Lung (tissue), 12 donors: ENCODE measurements around the gene MANEAL. TPM values are rescaled to one million over a fixed set of nuclear protein-coding genes. Genes with fewer than 3 reads are reported as not detected.

Source experiments
- ATAC-seq: fragments of 200-7000 bp; cut with Tn5 transposase; one replicate; pipeline ENCODE4 v1.9.1; 2020; ENCODE audit warnings: moderate number of reproducible peaks; ENCODE audit not compliant: insufficient read depth, low FRiP score
- DNase-seq, 3 donors: peaks; one replicate each; pipeline ENCODE4 v3.0.0-alpha.2; 2013 to 2017
- H3K27ac ChIP-seq, 2 donors: one replicate each; pipeline ENCODE4 v1.5.1; 2013; ENCODE audit warnings: mild to moderate bottlenecking in 2 of 2, moderate library complexity in 2 of 2, control low read depth in 1 of 2, inconsistent platforms in 1 of 2, low read depth in 1 of 2, low read length in 1 of 2
- H3K27me3 ChIP-seq, 3 donors: one replicate each; pipeline ENCODE4 v1.5.1; 2013; ENCODE audit warnings: low read length in 2 of 3; ENCODE audit not compliant: control insufficient read depth in 3 of 3, insufficient read depth in 3 of 3
- H3K36me3 ChIP-seq, 4 donors: one replicate each; pipeline ENCODE4 v1.5.1; 2013; ENCODE audit warnings: low read length in 4 of 4, mild to moderate bottlenecking in 1 of 4, moderate library complexity in 1 of 4; ENCODE audit not compliant: control insufficient read depth in 4 of 4, insufficient read depth in 4 of 4
- H3K4me1 ChIP-seq, 5 donors: one replicate each; pipeline ENCODE4 v1.5.1; 2013; ENCODE audit warnings: low read length in 5 of 5, mild to moderate bottlenecking in 2 of 5, moderate library complexity in 1 of 5; ENCODE audit not compliant: control insufficient read depth in 5 of 5, insufficient read depth in 5 of 5
- H3K4me3 ChIP-seq: one replicate; pipeline ENCODE4 v1.5.1; 2013; ENCODE audit warnings: mild to moderate bottlenecking, control low read depth, moderate library complexity
- H3K9ac ChIP-seq, 2 donors: one replicate each; pipeline ENCODE4 v1.5.1; 2013; ENCODE audit warnings: low read length in 2 of 2, control low read depth in 1 of 2; ENCODE audit not compliant: insufficient read depth in 1 of 2
- H3K9me3 ChIP-seq, 4 donors: one replicate each; pipeline ENCODE4 v1.5.1; 2013; ENCODE audit warnings: low read length in 3 of 4, mild to moderate bottlenecking in 1 of 4, moderate library complexity in 1 of 4; ENCODE audit not compliant: control insufficient read depth in 4 of 4, insufficient read depth in 3 of 4
- WGBS, 2 donors: extraction: QIAGEN DNeasy Blood & Tissue Kit; methylation state at CpG; one replicate each; pipeline ENCODE4 v1.1.7; 2013; 5-methylcytosine and 5-hydroxymethylcytosine counted together
- polyA plus RNA-seq, 2 donors: library from polyadenylated mRNA; stranded (reverse); fragments of 200-250 nt; gene quantifications; one replicate each; pipeline ENCODE4 v1.2.1, GENCODE V29; 2013
- total RNA-seq, 2 donors: library from RNA; depleted of rRNA in 1 of 2; stranded (reverse); fragments of >200 nt in 1 of 2; gene quantifications; one replicate each; pipeline ENCODE4 v1.2.1, GENCODE V29; 2014 to 2021
- TF ChIP-seq, protein P1 (sequence below): IDR thresholded peaks from 2 replicates; pipeline ENCODE4 v1.5.1; 2012; ENCODE audit warnings: mild to moderate bottlenecking; ENCODE audit errors: control extremely low read depth, extremely low read depth
- donor health status: control.
- donor health status: control.
- donor health status: Bipolar disorder and iron deficiency.
- donor health status: healthy.
- donor health status: DM: yes; HTN: yes; CAD: no.

MANEAL gene
- total and polyA plus RNA-seq, 4 donors, result 2.3 to 8.1 (median 3.4) TPM

DNA sequence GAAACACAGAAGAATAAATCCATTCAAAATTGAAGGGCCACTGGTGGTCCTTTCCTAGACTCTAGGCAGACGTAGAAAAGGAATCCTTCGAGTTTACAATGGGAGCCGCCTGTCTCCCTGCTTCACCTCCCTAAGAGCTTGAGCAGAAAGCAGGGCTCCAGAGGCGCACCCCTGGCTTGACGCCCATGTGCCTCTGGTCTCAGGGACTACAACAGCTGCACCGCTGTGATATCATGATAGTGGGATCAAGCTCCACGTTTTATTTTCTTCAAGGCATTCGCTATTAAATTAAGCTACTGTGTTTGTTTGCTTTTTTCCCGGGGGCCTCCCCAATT is 13.5 kb downstream of the MANEAL start:
- Histone ChIP-seq H3K9me3 (no peaks in the 10 kb centered on the region), H3K27ac (peak overlapping the region; percentile 85 to 94), H3K36me3 (peaks cover 20 to 30% (median 26%) of the 10 kb centered on the region in 4 donors), H3K4me1 (peaks cover 0 to 18% (median 7%) of the 10 kb centered on the region in 5 donors), H3K9ac (peak overlapping the region; percentile 50 to 72), H3K27me3 (no peaks in the 10 kb centered on the region), H3K4me3 (peak overlapping the region; percentile 82)
- no peak for DNase-seq
- 11 to 18% methylated on average over 9 of the region's 9 CpGs for WGBS, 2 donors
- no peak for ATAC-seq
- TF ChIP-seq, protein P1, sequence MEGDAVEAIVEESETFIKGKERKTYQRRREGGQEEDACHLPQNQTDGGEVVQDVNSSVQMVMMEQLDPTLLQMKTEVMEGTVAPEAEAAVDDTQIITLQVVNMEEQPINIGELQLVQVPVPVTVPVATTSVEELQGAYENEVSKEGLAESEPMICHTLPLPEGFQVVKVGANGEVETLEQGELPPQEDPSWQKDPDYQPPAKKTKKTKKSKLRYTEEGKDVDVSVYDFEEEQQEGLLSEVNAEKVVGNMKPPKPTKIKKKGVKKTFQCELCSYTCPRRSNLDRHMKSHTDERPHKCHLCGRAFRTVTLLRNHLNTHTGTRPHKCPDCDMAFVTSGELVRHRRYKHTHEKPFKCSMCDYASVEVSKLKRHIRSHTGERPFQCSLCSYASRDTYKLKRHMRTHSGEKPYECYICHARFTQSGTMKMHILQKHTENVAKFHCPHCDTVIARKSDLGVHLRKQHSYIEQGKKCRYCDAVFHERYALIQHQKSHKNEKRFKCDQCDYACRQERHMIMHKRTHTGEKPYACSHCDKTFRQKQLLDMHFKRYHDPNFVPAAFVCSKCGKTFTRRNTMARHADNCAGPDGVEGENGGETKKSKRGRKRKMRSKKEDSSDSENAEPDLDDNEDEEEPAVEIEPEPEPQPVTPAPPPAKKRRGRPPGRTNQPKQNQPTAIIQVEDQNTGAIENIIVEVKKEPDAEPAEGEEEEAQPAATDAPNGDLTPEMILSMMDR, result no peak

DNA sequence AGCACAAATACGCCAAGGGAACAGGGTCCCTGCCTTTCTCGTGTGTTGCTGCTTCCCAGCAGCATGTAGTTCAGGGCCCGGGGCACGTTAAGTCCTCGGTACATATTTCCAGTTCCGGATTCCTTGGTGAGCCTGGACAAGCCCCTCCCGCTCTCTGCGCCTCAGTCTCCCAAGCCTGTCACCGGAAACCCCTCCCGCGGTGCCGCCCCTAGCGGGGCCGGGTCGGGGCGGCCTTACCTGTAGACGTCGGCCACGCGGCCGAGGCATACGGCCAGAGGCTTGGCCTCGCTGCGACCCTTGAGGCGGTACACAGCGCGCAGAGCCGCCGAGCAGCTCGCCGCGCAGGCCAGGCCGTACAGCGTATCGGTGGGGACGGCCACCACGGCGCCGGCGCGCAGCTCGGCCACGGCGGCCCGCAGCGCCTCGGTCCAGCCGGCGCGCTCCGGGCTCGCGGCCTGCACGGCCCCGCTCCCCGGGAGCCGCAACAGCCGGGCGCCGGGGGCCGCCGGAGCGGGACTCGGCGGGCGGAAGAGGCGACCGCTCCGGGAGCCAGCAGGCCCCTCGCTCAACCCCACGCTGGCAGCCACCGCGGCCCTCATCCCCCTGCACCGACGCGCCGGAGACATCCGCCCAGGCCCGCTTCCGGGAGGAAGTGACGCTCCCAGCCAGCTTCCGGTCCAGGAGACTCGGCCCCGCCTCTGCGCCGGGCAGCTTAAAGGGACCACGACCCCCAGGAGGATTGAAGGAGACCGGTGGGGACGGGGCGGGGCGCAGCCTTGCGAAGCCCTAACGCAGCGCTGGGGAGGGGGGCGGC is 14.1 kb downstream of the MANEAL start, which contains the start of the genes C1orf122 and YRDC:
Gene C1orf122 (plus strand): TSS at position 236 of the 814 bp plus-strand sequence. CDS start 615 bp downstream, outside the sequence.
Gene YRDC (minus strand): TSS at position 654 of the 814 bp plus-strand sequence. CDS start 28 bp downstream, at position 626.
- Histone ChIP-seq H3K9ac (peak within 1 kb of the TSS; percentile 50 to 72), H3K9me3 (no peaks in the 10 kb centered on the region), H3K27me3 (no peaks in the 10 kb centered on the region), H3K4me1 (peaks cover 0 to 18% (median 7%) of the 10 kb centered on the region in 5 donors), H3K36me3 (peaks cover 16 to 26% (median 22%) of the 10 kb centered on the region in 4 donors), H3K27ac (peak within 1 kb of the TSS; percentile 92 to 94), H3K4me3 (peak within 1 kb of the TSS; percentile 82)
- peak; percentile 95 to 97 (median 96) for DNase-seq
- TF ChIP-seq, protein P1, result no peak
- WGBS, 2 donors, result 1% methylated on average over 61 to 95 of the region's 95 CpGs
- ATAC-seq, result peak; percentile 87

DNA sequence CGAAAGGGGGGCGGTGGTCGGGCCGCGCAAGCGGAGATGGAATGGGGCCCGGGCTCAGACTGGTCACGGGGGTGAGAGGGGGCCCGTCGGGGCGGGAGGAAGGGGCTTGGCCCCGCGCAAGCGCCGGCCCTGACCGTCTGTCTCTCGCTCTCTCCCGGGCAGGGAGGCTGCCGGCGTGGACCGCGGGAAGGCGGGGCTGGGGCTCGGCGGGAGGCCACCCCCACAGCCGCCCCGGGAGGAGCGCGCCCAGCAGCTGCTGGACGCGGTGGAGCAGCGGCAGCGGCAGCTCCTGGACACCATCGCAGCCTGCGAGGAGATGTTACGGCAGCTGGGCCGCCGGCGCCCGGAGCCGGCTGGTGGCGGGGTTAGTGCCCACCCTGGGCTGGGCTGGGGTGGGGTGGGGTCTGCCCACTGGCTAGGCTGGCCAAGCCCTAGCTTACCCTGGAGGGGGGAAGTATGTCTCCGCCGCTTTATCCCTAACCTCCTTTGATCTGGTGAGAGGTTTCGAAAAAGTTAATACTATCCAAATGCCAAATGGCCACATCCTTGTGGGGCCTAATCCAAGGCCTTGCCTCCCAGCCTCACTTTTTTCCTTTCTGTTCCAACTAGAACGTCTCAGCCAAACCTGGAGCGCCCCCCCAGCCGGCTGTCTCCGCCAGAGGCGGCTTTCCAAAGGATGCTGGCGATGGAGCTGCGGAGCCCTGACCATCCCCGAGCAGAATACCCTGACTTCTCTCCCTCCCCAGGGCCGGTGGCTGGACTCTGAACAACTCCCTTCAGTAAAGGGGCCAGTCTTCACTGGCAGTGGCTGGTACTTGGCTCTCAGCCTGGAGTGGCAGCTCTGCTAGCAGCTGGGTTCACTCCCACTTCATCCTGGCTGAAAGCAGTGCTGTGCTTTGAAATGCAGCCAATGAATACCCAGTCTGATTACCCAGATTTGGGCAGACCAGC is 15.0 kb downstream of the MANEAL start:
- 3 to 7% methylated on average over 39 to 54 of the region's 54 CpGs for WGBS, 2 donors
- H3K9me3 ChIP-seq, result no peaks in the 10 kb centered on the region
- H3K4me3 ChIP-seq, result peak overlapping the region; percentile 61
- peak overlapping the region in 1 of 2 donors; percentile 34 for H3K9ac ChIP-seq
- DNase-seq (peak; percentile 81 to 86 (median 82)), ATAC-seq (peak; percentile 86)
- peaks cover 0 to 22% (median 7%) of the 10 kb centered on the region in 5 donors for H3K4me1 ChIP-seq
- peak overlapping the region; percentile 92 to 94 for H3K27ac ChIP-seq
- TF ChIP-seq, protein P1, result no peak
- H3K27me3 ChIP-seq, result no peaks in the 10 kb centered on the region
- peaks cover 16 to 25% (median 19%) of the 10 kb centered on the region in 4 donors for H3K36me3 ChIP-seq
